GM12874 (cell line): ENCODE data around the gene SH3TC1.

Experiments used
- TF ChIP-seq, protein P1 (sequence below): IDR thresholded peaks from 2 replicates; pipeline ENCODE4 v1.5.1; 2011; ENCODE audit warnings: low read depth, mild to moderate bottlenecking, control low read depth, low read length, moderate library complexity; ENCODE audit not compliant: insufficient read depth

SH3TC1 gene

DNA sequence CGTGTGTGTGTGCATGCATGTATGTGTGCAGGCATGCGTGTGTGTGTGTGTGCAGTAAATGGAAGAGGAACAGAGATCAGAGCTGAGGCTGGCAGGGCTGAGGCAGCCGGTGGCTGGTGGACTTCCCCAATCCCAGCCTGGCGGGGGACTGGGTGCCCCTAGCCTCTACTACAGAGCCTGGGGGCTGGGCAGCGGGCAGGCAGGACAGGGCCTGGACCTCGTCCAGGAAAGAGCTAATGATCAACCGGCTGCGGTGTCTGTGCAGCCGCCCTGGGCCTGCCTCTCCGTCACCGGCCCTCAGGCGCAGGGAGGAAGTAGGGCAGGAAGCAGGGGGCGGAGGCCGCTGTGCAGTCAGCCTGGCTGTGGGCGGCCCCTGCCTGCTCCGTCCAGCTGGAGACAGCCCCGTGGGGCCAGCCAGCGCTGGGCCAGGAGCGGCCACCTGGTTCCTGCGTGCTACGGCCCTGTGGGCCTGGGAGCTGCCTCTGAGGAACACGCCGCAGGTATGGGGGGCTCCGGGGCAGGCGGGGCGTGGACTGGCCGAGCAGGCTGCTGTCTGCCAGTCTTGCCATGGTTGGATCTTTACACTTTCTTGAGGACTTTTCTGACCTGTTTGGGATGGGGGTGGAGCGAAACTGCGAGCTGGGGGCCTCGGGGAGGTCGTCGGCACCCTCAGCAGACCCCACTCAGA is at the start of gene SH3TC1:
SH3TC1 (plus strand) TSS at position 385 of the 688 bp plus-strand sequence. CDS start 5,905 bp downstream, outside the sequence.
- TF ChIP-seq, protein P1, sequence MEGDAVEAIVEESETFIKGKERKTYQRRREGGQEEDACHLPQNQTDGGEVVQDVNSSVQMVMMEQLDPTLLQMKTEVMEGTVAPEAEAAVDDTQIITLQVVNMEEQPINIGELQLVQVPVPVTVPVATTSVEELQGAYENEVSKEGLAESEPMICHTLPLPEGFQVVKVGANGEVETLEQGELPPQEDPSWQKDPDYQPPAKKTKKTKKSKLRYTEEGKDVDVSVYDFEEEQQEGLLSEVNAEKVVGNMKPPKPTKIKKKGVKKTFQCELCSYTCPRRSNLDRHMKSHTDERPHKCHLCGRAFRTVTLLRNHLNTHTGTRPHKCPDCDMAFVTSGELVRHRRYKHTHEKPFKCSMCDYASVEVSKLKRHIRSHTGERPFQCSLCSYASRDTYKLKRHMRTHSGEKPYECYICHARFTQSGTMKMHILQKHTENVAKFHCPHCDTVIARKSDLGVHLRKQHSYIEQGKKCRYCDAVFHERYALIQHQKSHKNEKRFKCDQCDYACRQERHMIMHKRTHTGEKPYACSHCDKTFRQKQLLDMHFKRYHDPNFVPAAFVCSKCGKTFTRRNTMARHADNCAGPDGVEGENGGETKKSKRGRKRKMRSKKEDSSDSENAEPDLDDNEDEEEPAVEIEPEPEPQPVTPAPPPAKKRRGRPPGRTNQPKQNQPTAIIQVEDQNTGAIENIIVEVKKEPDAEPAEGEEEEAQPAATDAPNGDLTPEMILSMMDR: no peak

DNA sequence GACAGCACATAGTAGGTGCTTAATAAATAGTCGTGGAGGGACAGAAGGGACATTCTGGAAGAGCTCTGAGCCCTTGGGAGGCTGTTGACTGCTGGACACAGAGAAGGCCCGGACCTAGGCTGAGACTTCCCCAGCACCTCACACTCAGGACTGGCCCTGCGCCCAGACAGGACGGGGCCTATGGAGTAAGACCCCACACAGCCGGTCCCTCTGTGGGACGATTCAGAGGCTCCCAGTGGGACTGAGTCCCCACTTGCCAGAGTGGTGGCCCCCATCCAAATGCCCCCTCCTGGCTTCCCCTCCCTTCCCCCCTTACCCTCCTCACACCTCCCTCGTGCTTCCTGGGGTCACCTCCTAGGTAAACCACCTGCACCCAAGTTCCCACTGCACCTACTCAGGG is 49.4 kb upstream of the SH3TC1 start:
- TF ChIP-seq, protein P1: no peak

DNA sequence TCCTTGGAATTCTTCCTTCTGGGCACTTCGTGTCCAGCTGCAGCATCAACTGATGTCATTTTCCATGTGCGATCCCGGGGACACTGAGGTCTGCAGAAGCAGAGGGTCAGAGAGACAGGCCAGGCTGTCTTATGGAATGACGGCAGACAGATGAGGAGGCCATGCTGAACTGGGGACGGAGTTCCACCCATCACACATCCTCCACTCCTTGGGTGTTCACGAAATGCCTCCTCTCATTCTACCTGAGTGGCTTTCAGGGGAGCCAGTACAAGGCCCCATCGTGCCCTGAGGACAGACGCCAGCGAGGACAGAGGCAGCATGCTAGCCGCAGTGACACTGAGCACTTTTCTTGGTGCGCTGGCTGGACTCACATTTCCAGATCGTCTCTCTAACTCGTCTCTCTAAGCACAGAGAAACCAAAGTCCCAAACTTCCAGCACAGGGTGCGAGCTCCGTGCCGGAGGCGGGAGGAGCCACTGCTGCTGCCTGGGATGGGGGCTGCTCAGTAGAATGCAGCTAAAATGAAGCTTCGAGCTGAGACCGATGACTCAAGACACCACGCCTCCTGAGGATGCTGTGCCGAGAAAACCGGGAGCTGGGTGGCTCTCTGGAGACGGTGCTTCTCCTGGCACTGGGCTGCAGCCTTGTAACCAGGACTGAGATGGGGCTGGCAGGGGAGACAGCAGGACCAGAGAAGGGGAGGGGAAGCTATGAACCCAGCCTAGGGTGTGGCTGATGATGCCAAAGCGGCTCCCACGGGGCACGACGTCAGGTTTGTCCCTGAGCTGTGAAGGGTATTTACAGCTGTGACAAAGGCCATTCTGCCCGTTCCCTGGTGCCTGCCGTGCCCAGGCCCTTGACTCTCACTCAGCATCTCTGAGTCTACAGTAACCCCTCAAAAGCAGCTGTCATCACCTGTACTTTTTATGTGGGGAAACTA is 48.7 kb upstream of the SH3TC1 start:
- TF ChIP-seq, protein P1: no peak

DNA sequence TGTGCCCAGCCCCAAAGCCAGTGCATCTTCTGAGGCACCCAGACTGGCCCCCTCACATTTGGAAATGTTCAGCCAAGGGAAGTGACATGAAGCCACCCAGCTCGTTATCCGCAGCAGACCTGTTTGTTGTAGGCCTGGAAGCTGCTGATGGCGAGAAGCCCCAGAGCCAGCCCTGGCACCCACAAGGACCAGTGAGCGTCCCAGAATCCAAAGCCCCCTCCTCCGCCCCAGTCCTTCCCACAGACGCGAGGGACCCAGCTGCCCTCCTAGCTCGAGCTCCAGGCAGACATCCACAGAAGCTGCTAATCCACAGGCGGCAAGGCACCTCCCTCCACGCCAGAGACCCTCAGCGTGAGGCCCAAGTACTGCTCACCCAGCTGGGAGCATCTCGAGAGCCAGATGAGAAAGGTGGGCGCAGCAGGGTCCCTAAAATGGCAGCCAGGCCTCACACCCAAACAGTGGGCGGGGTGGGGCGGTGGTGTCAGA is 47.9 kb upstream of the SH3TC1 start:
- TF ChIP-seq, protein P1: no peak

DNA sequence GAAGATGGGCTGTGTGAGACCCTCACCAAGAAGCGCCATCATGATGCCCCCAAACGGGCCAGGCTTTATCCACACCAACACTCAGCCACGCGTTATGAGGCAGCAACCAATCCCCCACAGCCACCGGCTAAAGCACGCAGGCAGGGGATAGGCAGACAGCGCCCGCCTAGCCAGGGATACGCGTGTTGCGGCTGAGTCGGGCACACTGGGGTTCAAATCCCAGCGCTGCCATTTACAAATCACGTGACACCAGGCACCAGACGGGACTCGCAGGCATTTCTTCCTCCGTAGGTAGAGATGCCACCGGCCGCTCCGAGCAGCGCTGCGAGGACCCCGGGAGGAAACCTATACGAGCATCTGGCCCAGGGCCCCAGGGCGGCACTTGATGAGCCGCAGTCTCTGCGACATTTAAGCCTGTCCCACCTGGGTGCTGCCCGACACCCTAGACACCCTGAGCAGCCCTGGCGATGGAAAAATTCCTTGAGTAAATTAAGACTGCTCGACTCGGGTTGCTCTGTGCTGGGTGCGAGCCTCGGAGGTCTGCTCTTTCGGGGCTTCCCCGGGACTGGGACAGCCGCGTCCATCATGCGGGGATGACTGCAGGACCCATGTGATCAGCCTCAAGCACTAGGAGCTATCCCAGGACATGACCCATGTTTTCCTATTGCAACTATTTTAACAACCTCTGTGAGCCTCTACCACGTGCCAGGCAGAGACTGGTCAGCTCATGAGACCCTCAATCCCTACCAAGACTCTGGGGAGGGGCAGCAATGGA is 46.8 kb upstream of the SH3TC1 start:
- TF ChIP-seq, protein P1: no peak

DNA sequence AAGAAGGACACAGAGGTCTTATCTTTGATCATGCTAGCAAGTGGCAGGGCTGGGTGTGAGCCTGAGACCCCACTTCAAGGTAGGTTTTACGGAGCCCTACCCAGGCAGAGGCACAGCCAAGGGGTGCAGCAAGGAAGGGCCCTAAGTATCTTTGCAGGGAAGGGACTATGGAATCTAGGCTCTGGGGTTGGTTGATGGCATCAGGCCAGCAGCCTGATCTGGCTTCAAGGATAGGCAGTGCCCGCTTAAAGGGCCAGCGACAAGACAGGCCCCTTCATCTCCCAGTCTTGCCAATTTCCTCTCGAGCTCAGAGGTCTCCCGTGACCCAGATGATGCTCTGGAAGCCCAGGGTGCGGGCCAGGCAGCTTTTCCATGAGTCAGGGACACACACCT is 46.2 kb upstream of the SH3TC1 start:
- TF ChIP-seq, protein P1: no peak
